T-helper 2 cell treated with Interferon-gamma antibody and Interleukin-4, amounts not matched to agents 5 μg/mL and 100 μg/mL, for 36 hours (primary cell): ENCODE measurements around the gene FBXO10.
A peak's percentile ranks its signal among the peaks of the same experiment; 100 is the strongest.

ENCODE experiments used
- DNase-seq: peaks from one replicate; pipeline ENCODE4 v3.0.0; 2021; ENCODE audit warnings: low spot score
- H3K27ac Mint-ChIP-seq: one replicate; pipeline ENCODE4 v1.8.0; 2021; ENCODE audit warnings: mild to moderate bottlenecking, mixed read lengths
- H3K27me3 Mint-ChIP-seq: one replicate; pipeline ENCODE4 v1.8.0; 2021; ENCODE audit warnings: low read depth, mixed read lengths
- H3K36me3 Mint-ChIP-seq: one replicate; pipeline ENCODE4 v1.8.0; 2021; ENCODE audit warnings: low read depth, mixed read lengths
- H3K4me1 Mint-ChIP-seq: one replicate; pipeline ENCODE4 v1.8.0; 2021; ENCODE audit warnings: low read depth, mixed read lengths
- H3K4me3 Mint-ChIP-seq: one replicate; pipeline ENCODE4 v1.8.0; 2022; ENCODE audit warnings: mild to moderate bottlenecking, moderate library complexity, mixed read lengths
- H3K9me3 Mint-ChIP-seq: one replicate; pipeline ENCODE4 v1.8.0; 2021; ENCODE audit warnings: mixed read lengths

Gene FBXO10

GRCh38 chr9:37575921-37576721 is at the start of gene FBXO10:
Gene FBXO10 (minus strand): TSS chr9:37576380. CDS start chr9:37541768, 34,612 bp downstream.
- Mint-ChIP-seq H3K27ac (peak within 1 kb of the TSS; percentile 73), H3K27me3 (peaks cover 4% of the 10 kb centered on the region), H3K4me1 (peaks cover 13% of the 10 kb centered on the region), H3K4me3 (peak within 1 kb of the TSS; percentile 87), H3K36me3 (no peaks in the 10 kb centered on the region), H3K9me3 (no peaks in the 10 kb centered on the region)
- DNase-seq: peak; percentile 67

GRCh38 chr9:37625758-37626147 is 49.6 kb upstream of the FBXO10 start:
- Mint-ChIP-seq H3K36me3 (no peaks in the 10 kb centered on the region), H3K27me3 (peaks cover 12% of the 10 kb centered on the region), H3K9me3 (no peaks in the 10 kb centered on the region), H3K27ac (no peak overlapping the region), H3K4me1 (no peaks in the 10 kb centered on the region), H3K4me3 (no peak overlapping the region)
- no peak for DNase-seq

- no peaks in the 10 kb centered on the region for H3K36me3 Mint-ChIP-seq
- H3K9me3 Mint-ChIP-seq: no peaks in the 10 kb centered on the region
- no peak overlapping the region for H3K27ac Mint-ChIP-seq
- DNase-seq: no peak
- no peaks in the 10 kb centered on the region for H3K4me1 Mint-ChIP-seq
- peaks cover 11% of the 10 kb centered on the region for H3K27me3 Mint-ChIP-seq
- H3K4me3 Mint-ChIP-seq: no peak overlapping the region
Measured at GRCh38 chr9:37625036-37625757, 49.0 kb upstream of the FBXO10 start.

GRCh38 chr9:37624073-37624472 is 47.9 kb upstream of the FBXO10 start:
- Mint-ChIP-seq H3K27ac (no peak overlapping the region), H3K36me3 (no peaks in the 10 kb centered on the region), H3K4me1 (no peaks in the 10 kb centered on the region), H3K9me3 (no peaks in the 10 kb centered on the region), H3K4me3 (no peak overlapping the region), H3K27me3 (peaks cover 11% of the 10 kb centered on the region)
- DNase-seq: no peak

GRCh38 chr9:37623267-37623666 is 47.1 kb upstream of the FBXO10 start:
- Mint-ChIP-seq H3K27me3 (peaks cover 15% of the 10 kb centered on the region), H3K4me1 (no peaks in the 10 kb centered on the region), H3K36me3 (no peaks in the 10 kb centered on the region), H3K9me3 (no peaks in the 10 kb centered on the region), H3K27ac (no peak overlapping the region), H3K4me3 (no peak overlapping the region)
- no peak for DNase-seq

- DNase-seq: no peak
- H3K27ac Mint-ChIP-seq: no peak overlapping the region
- no peak overlapping the region for H3K4me3 Mint-ChIP-seq
- no peaks in the 10 kb centered on the region for H3K36me3 Mint-ChIP-seq
- peaks cover 3% of the 10 kb centered on the region for H3K4me1 Mint-ChIP-seq
- no peaks in the 10 kb centered on the region for H3K9me3 Mint-ChIP-seq
- H3K27me3 Mint-ChIP-seq: peaks cover 16% of the 10 kb centered on the region
Measured at GRCh38 chr9:37622462-37622861, 46.3 kb upstream of the FBXO10 start.

GRCh38 chr9:37621273-37622121 is 45.3 kb upstream of the FBXO10 start:
- H3K9me3 Mint-ChIP-seq: no peaks in the 10 kb centered on the region
- peaks cover 3% of the 10 kb centered on the region for H3K4me1 Mint-ChIP-seq
- H3K27ac Mint-ChIP-seq: no peak overlapping the region
- no peaks in the 10 kb centered on the region for H3K36me3 Mint-ChIP-seq
- peaks cover 14% of the 10 kb centered on the region for H3K27me3 Mint-ChIP-seq
- no peak overlapping the region for H3K4me3 Mint-ChIP-seq
- no peak for DNase-seq

- peaks cover 3% of the 10 kb centered on the region for H3K4me1 Mint-ChIP-seq
- no peak overlapping the region for H3K4me3 Mint-ChIP-seq
- DNase-seq: no peak
- H3K27me3 Mint-ChIP-seq: peaks cover 14% of the 10 kb centered on the region
- H3K9me3 Mint-ChIP-seq: no peaks in the 10 kb centered on the region
- no peaks in the 10 kb centered on the region for H3K36me3 Mint-ChIP-seq
- no peak overlapping the region for H3K27ac Mint-ChIP-seq
Measured at GRCh38 chr9:37620396-37620795, 44.2 kb upstream of the FBXO10 start.

GRCh38 chr9:37619806-37620205 is 43.6 kb upstream of the FBXO10 start:
- no peaks in the 10 kb centered on the region for H3K9me3 Mint-ChIP-seq
- peaks cover 3% of the 10 kb centered on the region for H3K4me1 Mint-ChIP-seq
- H3K4me3 Mint-ChIP-seq: no peak overlapping the region
- no peak for DNase-seq
- no peaks in the 10 kb centered on the region for H3K36me3 Mint-ChIP-seq
- H3K27ac Mint-ChIP-seq: no peak overlapping the region
- H3K27me3 Mint-ChIP-seq: peaks cover 14% of the 10 kb centered on the region

- Mint-ChIP-seq H3K27me3 (peaks cover 13% of the 10 kb centered on the region), H3K4me1 (peaks cover 3% of the 10 kb centered on the region), H3K9me3 (no peaks in the 10 kb centered on the region), H3K36me3 (no peaks in the 10 kb centered on the region), H3K4me3 (no peak overlapping the region), H3K27ac (no peak overlapping the region)
- no peak for DNase-seq
Measured at GRCh38 chr9:37618817-37619216, 42.6 kb upstream of the FBXO10 start.

GRCh38 chr9:37617832-37618231 is 41.7 kb upstream of the FBXO10 start:
- peaks cover 12% of the 10 kb centered on the region for H3K27me3 Mint-ChIP-seq
- no peaks in the 10 kb centered on the region for H3K9me3 Mint-ChIP-seq
- no peak overlapping the region for H3K4me3 Mint-ChIP-seq
- no peaks in the 10 kb centered on the region for H3K36me3 Mint-ChIP-seq
- H3K4me1 Mint-ChIP-seq: peaks cover 3% of the 10 kb centered on the region
- no peak for DNase-seq
- no peak overlapping the region for H3K27ac Mint-ChIP-seq

- no peaks in the 10 kb centered on the region for H3K36me3 Mint-ChIP-seq
- peaks cover 15% of the 10 kb centered on the region for H3K27me3 Mint-ChIP-seq
- no peaks in the 10 kb centered on the region for H3K9me3 Mint-ChIP-seq
- no peak for DNase-seq
- no peak overlapping the region for H3K27ac Mint-ChIP-seq
- peaks cover 3% of the 10 kb centered on the region for H3K4me1 Mint-ChIP-seq
- no peak overlapping the region for H3K4me3 Mint-ChIP-seq
Measured at GRCh38 chr9:37617161-37617560, 41.0 kb upstream of the FBXO10 start.

GRCh38 chr9:37611961-37612360 is 35.8 kb upstream of the FBXO10 start:
- peaks cover 28% of the 10 kb centered on the region for H3K27me3 Mint-ChIP-seq
- no peaks in the 10 kb centered on the region for H3K36me3 Mint-ChIP-seq
- no peaks in the 10 kb centered on the region for H3K9me3 Mint-ChIP-seq
- no peak overlapping the region for H3K4me3 Mint-ChIP-seq
- DNase-seq: no peak
- no peak overlapping the region for H3K27ac Mint-ChIP-seq
- no peaks in the 10 kb centered on the region for H3K4me1 Mint-ChIP-seq

GRCh38 chr9:37611014-37611413 is 34.8 kb upstream of the FBXO10 start:
- Mint-ChIP-seq H3K27me3 (peaks cover 33% of the 10 kb centered on the region), H3K27ac (no peak overlapping the region), H3K4me3 (no peak overlapping the region), H3K9me3 (no peaks in the 10 kb centered on the region), H3K4me1 (no peaks in the 10 kb centered on the region), H3K36me3 (no peaks in the 10 kb centered on the region)
- DNase-seq: no peak
